CD4-positive, alpha-beta memory T cell (primary cell): ENCODE data around the gene HNRNPCL1. TPM values are rescaled to one million over a fixed set of nuclear protein-coding genes. Genes with fewer than 3 reads are reported as not detected.

ENCODE experiments used
- CTCF ChIA-PET: fragments of 350-600 bp; sonication (Branson Sonifier 250); formaldehyde crosslinking; loops from one replicate; lab custom pipeline; 2021; ENCODE audit warnings: inconsistent platforms; ENCODE audit not compliant: partially characterized antibody; lab: Charles Lee
- POLR2A ChIA-PET: fragments of 350-600 bp; sonication (Branson Sonifier 250); formaldehyde crosslinking; loops from one replicate; lab custom pipeline; 2021; ENCODE audit not compliant: partially characterized antibody; lab: Charles Lee
- DNase-seq, 5 donors: peaks; one replicate each; pipeline versions ENCODE4 v3.0.0 to v3.0.0-alpha.2; 2020 to 2022; ENCODE audit warnings: mixed read lengths in 1 of 5
- H3K27ac ChIP-seq: one replicate; pipeline ENCODE4 v1.7.0; 2013; ENCODE audit warnings: low read depth, low read length
- H3K27me3 ChIP-seq: 2 replicates; pipeline ENCODE4 v1.7.0; 2013; ENCODE audit warnings: mild to moderate bottlenecking, low read length, moderate library complexity; ENCODE audit not compliant: insufficient read depth
- H3K36me3 ChIP-seq: 2 replicates; pipeline ENCODE4 v1.7.0; 2013; ENCODE audit warnings: mild to moderate bottlenecking, low read length, moderate library complexity; ENCODE audit not compliant: insufficient read depth
- H3K4me1 ChIP-seq: 2 replicates; pipeline ENCODE4 v1.7.0; 2013; ENCODE audit warnings: mild to moderate bottlenecking, low read length, moderate library complexity; ENCODE audit not compliant: insufficient read depth
- H3K4me3 ChIP-seq, 2 donors: one replicate each; pipeline ENCODE4 v1.7.0; 2013; ENCODE audit warnings: low read length in 2 of 2, mild to moderate bottlenecking in 1 of 2
- H3K9me3 ChIP-seq, 2 donors: one replicate each; pipeline ENCODE4 v1.7.0; 2013; ENCODE audit warnings: low read length in 2 of 2, control low read depth in 1 of 2; ENCODE audit not compliant: control insufficient read depth in 1 of 2
- H3K27ac Mint-ChIP-seq, 7 donors: one replicate each; pipeline ENCODE4 v1.8.0; 2020 to 2021; ENCODE audit warnings: mixed read lengths in 7 of 7, mild to moderate bottlenecking in 6 of 7, inconsistent platforms in 3 of 7, moderate library complexity in 3 of 7
- H3K27me3 Mint-ChIP-seq, 2 donors: one replicate each; pipeline ENCODE4 v1.8.0; 2020 to 2021; ENCODE audit warnings: mixed read lengths in 2 of 2
- H3K36me3 Mint-ChIP-seq, 2 donors: one replicate each; pipeline ENCODE4 v1.8.0; 2020 to 2021; ENCODE audit warnings: mixed read lengths in 2 of 2, inconsistent platforms in 1 of 2, mild to moderate bottlenecking in 1 of 2
- H3K4me1 Mint-ChIP-seq, 4 donors: one replicate each; pipeline ENCODE4 v1.8.0; 2020 to 2021; ENCODE audit warnings: mixed read lengths in 4 of 4, mild to moderate bottlenecking in 1 of 4
- H3K4me3 Mint-ChIP-seq, 8 donors: one replicate each; pipeline ENCODE4 v1.8.0; 2020 to 2021; ENCODE audit warnings: mixed read lengths in 8 of 8, mild to moderate bottlenecking in 7 of 8, moderate library complexity in 6 of 8, inconsistent platforms in 3 of 8
- H3K9me3 Mint-ChIP-seq, 8 donors: one replicate each; pipeline ENCODE4 v1.8.0; 2020 to 2021; ENCODE audit warnings: mixed read lengths in 8 of 8, mild to moderate bottlenecking in 5 of 8, inconsistent platforms in 3 of 8, moderate library complexity in 1 of 8
- intact Hi-C: fragments of 100-400 bp; cut with micrococcal nuclease; formaldehyde crosslinking; loops from one replicate; pipeline ENCODE4 v1.15.1; 2023
- polyA plus RNA-seq, 2 donors: library from polyadenylated mRNA; unstranded; fragments of 300-500 nt; fragmentation: Illumina TruSeq; gene quantifications; one replicate each; pipeline ENCODE4 v1.2.3, GENCODE V29; 2021
- total RNA-seq, 2 experiments: library from RNA; stranded (reverse); gene quantifications; one replicate each; pipeline ENCODE4 v1.2.3, GENCODE V29; 2021

HNRNPCL1 gene
- total and polyA plus RNA-seq, 4 experiments from 2014 or later = not detected

- H3K27me3 Mint-ChIP-seq = peaks cover 1 to 6% of the 10 kb centered on the region in 2 donors
- H3K9me3 Mint-ChIP-seq = peaks cover 0 to 6% (median 0%) of the 10 kb centered on the region in 8 donors
- no peaks in the 10 kb centered on the region for H3K36me3 Mint-ChIP-seq
- no peak for DNase-seq
- CTCF ChIA-PET = no interaction called here
- H3K4me3 Mint-ChIP-seq = no peak overlapping the region
- no peaks in the 10 kb centered on the region for H3K27me3 ChIP-seq
- intact Hi-C loops = no loop called here
- H3K27ac Mint-ChIP-seq = no peak overlapping the region
- POLR2A ChIA-PET = no interaction called here
- no peaks in the 10 kb centered on the region for H3K36me3 ChIP-seq
- no peak overlapping the region for H3K27ac ChIP-seq
- H3K4me1 Mint-ChIP-seq = no peaks in the 10 kb centered on the region
- H3K4me1 ChIP-seq = no peaks in the 10 kb centered on the region
- no peaks in the 10 kb centered on the region for H3K9me3 ChIP-seq
- no peak overlapping the region for H3K4me3 ChIP-seq
Measured at GRCh38 chr1:12798911-12799310, 49.6 kb downstream of the HNRNPCL1 start.

Other genes starting within 250 kb of the HNRNPCL1 start
- 10 to 100 TPM; 87.4 to 91.8 TPM for gene DHRS3, start 230.5 kb downstream of the HNRNPCL1 start, total RNA-seq
- 10 to 100 TPM; 30.1 to 40.5 TPM for gene DHRS3, start 230.5 kb downstream of the HNRNPCL1 start, polyA plus RNA-seq
- gene AADACL4, start 204.6 kb downstream of the HNRNPCL1 start, total RNA-seq = not detected
- gene AADACL4, start 204.6 kb downstream of the HNRNPCL1 start, polyA plus RNA-seq = not detected
- gene AADACL3, start 132.6 kb downstream of the HNRNPCL1 start, total RNA-seq = not detected
- not detected for gene AADACL3, start 132.6 kb downstream of the HNRNPCL1 start, polyA plus RNA-seq
- gene CFAP107, start 102.5 kb downstream of the HNRNPCL1 start, total RNA-seq = not detected
- gene CFAP107, start 102.5 kb downstream of the HNRNPCL1 start, polyA plus RNA-seq = not detected
- gene PRAMEF12, start 75.0 kb downstream of the HNRNPCL1 start, total RNA-seq = not detected
- gene PRAMEF12, start 75.0 kb downstream of the HNRNPCL1 start, polyA plus RNA-seq = not detected
- not detected for gene PRAMEF1, start 57.3 kb downstream of the HNRNPCL1 start, total RNA-seq
- not detected for gene PRAMEF1, start 57.3 kb downstream of the HNRNPCL1 start, polyA plus RNA-seq
- gene PRAMEF11, start 17.3 kb downstream of the HNRNPCL1 start, total RNA-seq = not detected
- gene PRAMEF11, start 17.3 kb downstream of the HNRNPCL1 start, polyA plus RNA-seq = not detected
- gene PRAMEF2, start 8.4 kb upstream of the HNRNPCL1 start, total RNA-seq = not detected
- gene PRAMEF2, start 8.4 kb upstream of the HNRNPCL1 start, polyA plus RNA-seq = not detected
- gene PRAMEF4, start 37.5 kb upstream of the HNRNPCL1 start, total RNA-seq = not detected
- gene PRAMEF4, start 37.5 kb upstream of the HNRNPCL1 start, polyA plus RNA-seq = not detected
- not detected for gene PRAMEF10, start 49.5 kb upstream of the HNRNPCL1 start, total RNA-seq
- gene PRAMEF10, start 49.5 kb upstream of the HNRNPCL1 start, polyA plus RNA-seq = not detected
- gene PRAMEF7, start 67.9 kb upstream of the HNRNPCL1 start, total RNA-seq = not detected
- not detected for gene PRAMEF7, start 67.9 kb upstream of the HNRNPCL1 start, polyA plus RNA-seq
- gene PRAMEF6, start 98.9 kb upstream of the HNRNPCL1 start, total RNA-seq = not detected
- not detected for gene PRAMEF6, start 98.9 kb upstream of the HNRNPCL1 start, polyA plus RNA-seq
- not detected for gene PRAMEF27, start 207.9 kb upstream of the HNRNPCL1 start, total RNA-seq
- gene PRAMEF27, start 207.9 kb upstream of the HNRNPCL1 start, polyA plus RNA-seq = not detected
- gene HNRNPCL3, start 212.0 kb upstream of the HNRNPCL1 start, total RNA-seq = not detected
- not detected for gene HNRNPCL3, start 212.0 kb upstream of the HNRNPCL1 start, polyA plus RNA-seq
- gene PRAMEF25, start 222.1 kb upstream of the HNRNPCL1 start, total RNA-seq = not detected
- not detected for gene PRAMEF25, start 222.1 kb upstream of the HNRNPCL1 start, polyA plus RNA-seq